ENCODE results near the gene ALDH16A1.

DNA sequence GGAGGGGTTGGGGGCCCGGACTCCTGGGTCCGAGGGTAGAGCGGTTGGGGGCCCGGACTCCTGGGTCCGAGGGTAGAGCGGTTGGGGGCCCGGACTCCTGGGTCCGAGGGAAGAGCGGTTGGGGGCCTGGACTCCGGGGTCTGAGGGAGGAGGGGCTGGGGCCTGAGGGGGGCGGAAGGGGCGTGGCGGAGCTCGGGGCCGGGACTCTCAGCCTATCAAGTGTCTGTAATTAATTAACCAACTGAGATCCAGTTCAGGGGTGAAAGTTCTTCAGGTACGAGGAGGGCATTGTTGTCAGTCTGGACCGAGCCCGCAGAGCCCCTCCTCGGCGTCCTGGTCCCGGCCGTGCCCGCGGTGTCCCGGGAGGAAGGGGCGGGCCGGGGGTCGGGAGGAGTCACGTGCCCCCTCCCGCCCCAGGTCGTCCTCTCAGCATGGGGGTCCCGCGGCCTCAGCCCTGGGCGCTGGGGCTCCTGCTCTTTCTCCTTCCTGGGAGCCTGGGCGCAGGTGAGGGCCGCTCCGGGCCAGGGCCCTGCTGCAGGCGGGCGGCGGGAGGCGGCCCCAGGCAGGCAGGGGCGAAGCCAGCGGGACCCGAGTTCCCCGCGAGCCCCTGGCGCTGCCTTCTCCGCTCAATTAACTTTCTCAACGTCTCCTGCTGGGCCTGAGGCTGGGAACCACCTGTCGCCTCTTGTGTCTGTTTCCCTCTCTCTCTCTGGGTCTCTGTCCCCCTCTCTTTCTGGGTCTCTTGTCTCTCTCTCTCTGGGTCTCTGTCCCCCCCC lies 60.1 kb downstream of the ALDH16A1 start:
- TF ChIP-seq CTCF (conservative IDR thresholded peaks at IDR 0.05) (no peak), EZH2 (IDR thresholded peaks at IDR 0.05; ENCODE audit: low read depth) (no peak)
